Esophagus (tissue), 2 donors: ENCODE data around the gene ZNF579. TPM values are rescaled to one million over a fixed set of nuclear protein-coding genes. Genes with fewer than 3 reads are reported as not detected.

ENCODE experiments used
- H3K27ac ChIP-seq, 2 donors: one replicate each; pipeline ENCODE4 v1.5.1; 2013; ENCODE audit warnings: low read depth in 2 of 2, mild to moderate bottlenecking in 2 of 2, inconsistent platforms in 1 of 2, low read length in 1 of 2, moderate library complexity in 1 of 2
- H3K27me3 ChIP-seq, 2 donors: one replicate each; pipeline ENCODE4 v1.6.1; 2013; ENCODE audit warnings: low read length in 2 of 2, control low read depth in 1 of 2, mild to moderate bottlenecking in 1 of 2; ENCODE audit not compliant: insufficient read depth in 2 of 2, control insufficient read depth in 1 of 2
- H3K36me3 ChIP-seq, 2 donors: one replicate each; pipeline ENCODE4 v1.6.1; 2013; ENCODE audit warnings: low read length in 1 of 2; ENCODE audit not compliant: control insufficient read depth in 2 of 2, insufficient read depth in 2 of 2
- H3K4me1 ChIP-seq, 2 donors: one replicate each; pipeline ENCODE4 v1.6.1; 2013; ENCODE audit warnings: low read length in 1 of 2; ENCODE audit not compliant: control insufficient read depth in 2 of 2, insufficient read depth in 2 of 2
- H3K4me3 ChIP-seq, 2 donors: one replicate each; pipeline ENCODE4 v1.5.1; 2013; ENCODE audit warnings: low read length in 2 of 2, mild to moderate bottlenecking in 2 of 2, low read depth in 1 of 2, moderate library complexity in 1 of 2
- H3K9me3 ChIP-seq, 2 donors: one replicate each; pipeline ENCODE4 v1.6.1; 2013; ENCODE audit warnings: mild to moderate bottlenecking in 2 of 2, low read depth in 1 of 2, low read length in 1 of 2, moderate library complexity in 1 of 2; ENCODE audit not compliant: control insufficient read depth in 2 of 2, insufficient read depth in 1 of 2
- WGBS, 2 donors: extraction: QIAGEN DNeasy Blood & Tissue Kit; methylation state at CpG; one replicate each; pipeline ENCODE4 v1.1.7; 2013; 5-methylcytosine and 5-hydroxymethylcytosine counted together
- polyA plus RNA-seq, 2 donors: library from polyadenylated mRNA; stranded (reverse); fragments of 200-250 nt; gene quantifications; one replicate each; pipeline ENCODE4 v1.2.3, GENCODE V29; 2013
- donor health status: healthy with polysubstance abuse.
- donor health status: Bipolar disorder and iron deficiency.

The ZNF579 gene
- polyA plus RNA-seq, 2 donors = 3.4 to 4.4 TPM

DNA sequence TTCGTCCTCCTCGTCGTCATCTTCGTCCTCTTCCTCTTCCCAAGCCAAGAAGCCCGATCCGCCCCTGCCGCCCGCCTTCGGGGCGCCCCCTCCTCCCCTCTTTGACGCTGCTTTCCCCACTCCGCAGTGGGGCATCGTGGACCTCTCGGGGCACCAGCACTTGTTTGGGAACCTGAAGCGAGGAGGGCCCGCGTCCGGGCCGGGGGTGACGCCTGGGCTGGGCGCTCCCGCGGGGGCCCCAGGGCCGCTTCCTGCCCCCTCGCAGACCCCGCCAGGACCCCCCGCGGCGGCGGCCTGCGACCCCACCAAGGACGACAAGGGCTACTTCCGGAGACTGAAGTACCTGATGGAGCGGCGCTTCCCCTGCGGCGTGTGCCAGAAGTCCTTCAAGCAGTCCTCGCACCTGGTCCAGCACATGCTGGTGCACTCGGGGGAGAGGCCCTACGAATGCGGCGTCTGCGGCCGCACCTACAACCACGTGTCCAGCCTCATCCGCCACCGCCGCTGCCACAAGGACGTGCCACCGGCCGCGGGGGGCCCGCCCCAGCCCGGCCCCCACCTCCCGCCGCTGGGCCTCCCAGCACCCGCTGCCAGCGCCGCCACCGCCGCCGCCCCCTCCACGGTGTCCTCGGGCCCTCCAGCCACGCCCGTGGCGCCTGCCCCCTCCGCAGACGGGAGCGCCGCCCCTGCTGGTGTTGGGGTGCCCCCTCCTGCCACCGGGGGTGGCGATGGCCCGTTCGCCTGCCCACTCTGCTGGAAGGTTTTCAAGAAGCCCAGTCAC lies 33.5 kb upstream of the ZNF579 start:
- H3K36me3 ChIP-seq = peaks cover 0 to 27% of the 10 kb centered on the region in 2 donors
- no peak overlapping the region for H3K4me3 ChIP-seq
- 95 to 96% methylated on average over 64 to 75 of the region's 75 CpGs for WGBS, 2 donors
- peaks cover 0 to 3% of the 10 kb centered on the region in 2 donors for H3K4me1 ChIP-seq
- no peaks in the 10 kb centered on the region for H3K9me3 ChIP-seq
- H3K27me3 ChIP-seq = no peaks in the 10 kb centered on the region
- no peak overlapping the region for H3K27ac ChIP-seq

GRCh38 chr19:55613396-55613795 lies 32.7 kb upstream of the ZNF579 start:
- Histone ChIP-seq H3K27ac (no peak overlapping the region), H3K9me3 (no peaks in the 10 kb centered on the region), H3K36me3 (peaks cover 0 to 27% of the 10 kb centered on the region in 2 donors), H3K4me1 (peaks cover 0 to 3% of the 10 kb centered on the region in 2 donors), H3K4me3 (no peak overlapping the region), H3K27me3 (no peaks in the 10 kb centered on the region)
- 94 to 96% methylated on average over 27 of the region's 27 CpGs for WGBS, 2 donors

DNA sequence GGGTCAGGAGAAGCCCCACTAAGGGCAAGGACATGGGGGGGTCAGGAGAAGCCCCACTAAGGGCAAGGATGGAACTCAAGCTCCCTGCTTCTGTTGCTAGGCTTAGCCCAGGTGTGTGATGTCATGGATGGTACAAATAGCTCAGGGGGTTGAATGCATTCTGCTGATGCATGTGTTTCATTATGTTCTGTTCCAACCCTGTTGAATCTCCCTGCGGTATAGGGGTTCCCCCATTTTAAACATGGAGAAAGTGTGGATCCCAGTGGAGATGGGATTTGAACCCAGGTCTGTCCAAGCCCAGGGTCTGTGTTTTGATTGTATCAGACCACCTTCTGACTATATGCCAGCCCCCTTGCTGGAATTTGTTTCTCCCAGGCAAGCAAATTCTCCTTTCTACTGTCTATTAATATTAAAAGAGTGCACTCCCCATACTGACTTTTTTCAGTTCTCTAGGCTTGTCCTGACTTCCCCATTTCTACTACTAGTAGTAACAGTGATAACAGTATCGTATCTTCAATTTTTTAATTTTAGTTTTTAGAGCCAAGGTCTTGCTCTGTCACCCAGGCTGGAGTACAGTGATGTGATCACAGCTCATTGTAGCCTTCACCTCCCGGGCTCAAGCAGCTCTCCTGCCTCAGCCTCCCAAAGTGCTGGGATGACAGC lies 31.5 kb upstream of the ZNF579 start:
- Histone ChIP-seq H3K27me3 (no peaks in the 10 kb centered on the region), H3K9me3 (no peaks in the 10 kb centered on the region), H3K4me3 (no peak overlapping the region), H3K4me1 (peaks cover 0 to 3% of the 10 kb centered on the region in 2 donors), H3K36me3 (peaks cover 0 to 24% of the 10 kb centered on the region in 2 donors), H3K27ac (no peak overlapping the region)
- 78 to 84% methylated on average over 3 of the region's 3 CpGs for WGBS, 2 donors

- H3K36me3 ChIP-seq = peaks cover 0 to 19% of the 10 kb centered on the region in 2 donors
- no peaks in the 10 kb centered on the region for H3K9me3 ChIP-seq
- H3K27ac ChIP-seq = no peak overlapping the region
- no peak overlapping the region for H3K4me3 ChIP-seq
- H3K27me3 ChIP-seq = no peaks in the 10 kb centered on the region
- 74 to 75% methylated on average over 15 of the region's 15 CpGs for WGBS, 2 donors
- H3K4me1 ChIP-seq = peaks cover 1 to 3% of the 10 kb centered on the region in 2 donors
These were observed 30.8 kb upstream of the ZNF579 start for GRCh38 chr19:55611300-55611982.

GRCh38 chr19:55609326-55609725 lies 28.7 kb upstream of the ZNF579 start:
- WGBS, 2 donors = 93% methylated on average over 5 of the region's 5 CpGs
- Histone ChIP-seq H3K27me3 (no peaks in the 10 kb centered on the region), H3K27ac (no peak overlapping the region), H3K4me1 (peaks cover 3 to 7% of the 10 kb centered on the region in 2 donors), H3K4me3 (no peak overlapping the region), H3K9me3 (no peaks in the 10 kb centered on the region), H3K36me3 (peaks cover 0 to 3% of the 10 kb centered on the region in 2 donors)

GRCh38 chr19:55606817-55607216 lies 26.2 kb upstream of the ZNF579 start:
- peaks cover 3 to 7% of the 10 kb centered on the region in 2 donors for H3K4me1 ChIP-seq
- H3K27ac ChIP-seq = peak overlapping the region; percentile 36 to 96
- H3K36me3 ChIP-seq = peaks cover 0 to 10% of the 10 kb centered on the region in 2 donors
- no peaks in the 10 kb centered on the region for H3K9me3 ChIP-seq
- H3K4me3 ChIP-seq = peak overlapping the region in 1 of 2 donors; percentile 69
- no peaks in the 10 kb centered on the region for H3K27me3 ChIP-seq
- 68 to 71% methylated on average over 9 of the region's 9 CpGs for WGBS, 2 donors

DNA sequence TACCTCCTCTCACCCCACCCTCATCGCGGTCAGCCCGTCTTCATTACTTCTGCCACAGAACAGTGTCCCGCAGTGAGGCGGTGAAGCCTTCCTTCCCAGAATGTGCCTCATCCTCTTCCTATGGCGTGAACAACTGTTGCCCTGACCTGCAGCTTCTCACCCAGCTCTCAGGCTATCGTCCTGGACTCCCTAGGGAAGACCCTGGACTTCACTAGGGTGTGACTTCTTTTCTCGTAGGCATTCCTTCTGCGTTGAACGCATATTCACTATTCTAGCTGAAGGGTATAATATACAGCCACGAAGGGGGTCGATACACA lies 25.8 kb upstream of the ZNF579 start:
- Histone ChIP-seq H3K27me3 (no peaks in the 10 kb centered on the region), H3K4me1 (peaks cover under 1 to 7% of the 10 kb centered on the region in 2 donors), H3K36me3 (peaks cover 0 to 10% of the 10 kb centered on the region in 2 donors), H3K27ac (peak overlapping the region; percentile 36 to 96), H3K4me3 (peak overlapping the region; percentile 69 to 75), H3K9me3 (no peaks in the 10 kb centered on the region)
- WGBS, 2 donors = 19 to 22% methylated on average over 12 of the region's 12 CpGs

- peaks cover 0 to 9% of the 10 kb centered on the region in 2 donors for H3K4me1 ChIP-seq
- peaks cover 0 to 10% of the 10 kb centered on the region in 2 donors for H3K36me3 ChIP-seq
- no peaks in the 10 kb centered on the region for H3K9me3 ChIP-seq
- peak within 1 kb of the TSS; percentile 69 to 75 for H3K4me3 ChIP-seq
- H3K27me3 ChIP-seq = no peaks in the 10 kb centered on the region
- H3K27ac ChIP-seq = peak within 1 kb of the TSS; percentile 90 to 96
- WGBS, 2 donors = 1% methylated on average over 23 to 44 of the region's 44 CpGs
These were observed 25.2 kb upstream of the ZNF579 start, which contains the start of gene ZNF865 for GRCh38 chr19:55605637-55606470. TSS of gene ZNF865 (plus strand) at chr19:55605647. CDS start at chr19:55613619, 7,972 bp downstream.

- Histone ChIP-seq H3K9me3 (no peaks in the 10 kb centered on the region), H3K4me1 (peaks cover 0 to 9% of the 10 kb centered on the region in 2 donors), H3K27me3 (no peaks in the 10 kb centered on the region), H3K36me3 (peaks cover 0 to 10% of the 10 kb centered on the region in 2 donors), H3K27ac (peak overlapping the region; percentile 90 to 96), H3K4me3 (peak overlapping the region; percentile 69 to 75)
- 0% methylated on average over 35 to 43 of the region's 43 CpGs for WGBS, 2 donors
These were observed 24.6 kb upstream of the ZNF579 start for GRCh38 chr19:55605207-55605636.
